ENCODE results near the gene CPSF3.
"Not testable (repeated sequence)": the region's sequence is repeated elsewhere in the genome, so short reads cannot be mapped to it uniquely, and the experiment has no call there.

CPSF3 gene

DNA sequence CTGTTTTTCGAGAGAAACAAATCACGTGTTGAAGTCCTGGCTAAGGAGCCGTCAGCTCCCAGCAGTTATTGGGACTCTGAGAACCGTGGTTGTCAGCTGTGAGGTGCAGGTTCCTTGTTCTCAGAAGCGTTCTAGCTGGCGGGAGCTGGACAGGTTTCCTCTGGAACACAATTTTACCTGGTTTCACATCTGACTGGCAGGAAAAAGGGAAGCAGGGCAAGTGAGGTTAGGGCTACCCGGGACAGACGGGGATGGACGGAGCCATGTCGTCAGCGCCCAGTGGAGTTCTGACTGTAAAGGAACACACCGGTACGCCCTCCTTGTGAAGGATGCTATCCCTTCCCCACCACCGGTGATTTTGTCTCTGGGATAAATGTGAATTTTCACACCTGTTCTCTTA, 26.3 kb upstream of the CPSF3 start:
- no peak for DNase-seq

DNA sequence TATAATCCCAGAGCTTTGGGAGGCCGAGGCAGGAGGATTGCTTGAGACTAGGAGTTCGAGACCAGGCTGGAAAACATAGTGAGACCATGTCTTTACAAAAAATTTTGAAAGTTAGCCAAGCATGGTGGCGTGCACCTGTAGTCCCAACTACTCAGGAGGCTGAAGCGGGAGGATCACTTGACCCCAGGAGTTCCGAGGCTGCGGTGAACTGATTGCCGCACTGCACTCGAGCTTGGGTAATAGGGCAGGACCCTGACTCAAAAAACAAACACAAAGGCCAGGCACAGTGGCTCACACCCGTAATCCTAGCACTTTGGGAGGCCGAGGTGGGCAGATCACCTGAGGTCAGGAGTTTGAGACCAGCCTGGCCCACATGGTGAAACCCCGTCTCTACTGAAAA, 25.2 kb upstream of the CPSF3 start:
- DNase-seq: not testable (repeated sequence)

DNA sequence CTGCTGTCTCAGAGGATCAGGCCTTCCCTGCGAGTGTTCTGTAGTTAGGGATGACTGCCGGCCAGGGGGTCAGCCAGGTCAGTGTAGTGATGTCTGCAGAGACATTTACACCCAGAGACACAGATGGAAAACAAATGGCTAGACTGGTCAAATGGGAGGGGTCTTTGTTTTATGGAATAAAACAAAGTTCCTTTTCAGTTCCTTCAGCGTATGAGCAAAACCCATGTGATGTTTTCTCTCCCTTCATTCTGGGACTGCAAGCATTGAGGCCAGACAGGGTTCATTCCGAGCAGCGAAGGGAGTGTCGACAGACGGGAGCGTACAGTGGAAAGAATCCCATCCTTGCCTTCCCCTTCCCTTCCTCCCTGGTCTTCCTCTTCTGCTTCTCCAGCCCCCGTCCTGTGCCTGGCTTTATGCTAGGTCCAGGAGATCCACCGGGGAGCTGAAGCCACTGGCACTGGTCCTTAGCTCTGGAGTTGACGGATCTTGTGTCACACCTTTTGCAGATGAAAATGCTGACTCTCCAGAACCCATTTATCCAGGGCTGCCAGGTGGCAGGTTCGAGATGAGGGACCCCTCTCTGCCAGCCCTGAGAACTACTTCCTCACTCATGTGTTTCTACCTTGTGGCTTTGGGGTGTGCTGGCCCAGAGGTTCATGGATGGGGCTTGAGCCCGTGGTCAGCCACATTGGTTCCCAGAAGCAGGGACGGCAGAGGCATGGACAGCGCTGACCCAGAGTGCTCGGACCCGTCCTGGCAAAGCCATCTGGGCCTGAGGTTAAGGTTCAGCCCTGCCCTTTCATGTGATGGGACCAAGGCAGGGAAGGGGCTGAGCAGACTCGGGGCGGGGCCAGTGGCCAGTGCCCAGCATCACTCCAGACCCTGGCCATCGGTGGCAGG, 24.3 kb upstream of the CPSF3 start:
- DNase-seq: no peak

DNA sequence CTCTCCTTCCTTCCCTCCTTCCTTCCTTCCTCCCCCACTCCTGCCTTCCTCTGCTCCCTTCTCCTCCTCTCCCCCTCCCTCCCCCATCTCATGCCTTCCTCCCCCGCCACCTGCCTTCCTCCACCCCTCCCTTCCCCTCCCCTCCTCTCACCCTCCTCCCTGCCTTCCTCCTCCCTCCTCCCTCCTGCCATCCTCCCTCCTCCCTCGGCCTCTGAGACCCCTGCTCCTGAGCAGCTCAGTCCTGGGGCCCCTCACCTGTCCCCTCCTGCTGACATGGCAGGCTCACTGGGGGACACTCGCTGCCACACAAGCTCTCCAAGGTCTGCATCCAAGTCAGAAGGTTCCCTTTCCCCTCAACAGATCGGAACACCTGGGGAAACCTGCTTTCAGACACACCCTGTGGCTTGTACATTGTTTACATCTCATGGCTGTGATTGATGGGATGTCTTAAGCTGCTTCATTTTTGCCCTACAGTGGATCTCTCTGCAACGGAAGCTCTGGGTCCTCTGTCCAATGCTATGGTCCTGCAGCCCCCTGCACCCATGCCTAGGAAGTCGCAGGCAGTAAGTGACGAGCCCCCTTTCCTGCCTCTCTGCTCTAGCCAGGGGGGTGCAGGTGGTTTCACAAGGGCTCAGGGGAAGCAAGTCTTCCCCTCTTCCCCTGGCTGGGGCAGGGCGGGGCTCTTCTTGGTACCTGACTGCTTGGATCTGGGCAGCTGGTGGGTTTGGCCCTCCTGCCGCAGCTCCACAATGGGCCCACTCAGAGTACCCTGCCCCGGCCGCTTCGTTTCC, 23.0 kb upstream of the CPSF3 start:
- no peak for DNase-seq

DNA sequence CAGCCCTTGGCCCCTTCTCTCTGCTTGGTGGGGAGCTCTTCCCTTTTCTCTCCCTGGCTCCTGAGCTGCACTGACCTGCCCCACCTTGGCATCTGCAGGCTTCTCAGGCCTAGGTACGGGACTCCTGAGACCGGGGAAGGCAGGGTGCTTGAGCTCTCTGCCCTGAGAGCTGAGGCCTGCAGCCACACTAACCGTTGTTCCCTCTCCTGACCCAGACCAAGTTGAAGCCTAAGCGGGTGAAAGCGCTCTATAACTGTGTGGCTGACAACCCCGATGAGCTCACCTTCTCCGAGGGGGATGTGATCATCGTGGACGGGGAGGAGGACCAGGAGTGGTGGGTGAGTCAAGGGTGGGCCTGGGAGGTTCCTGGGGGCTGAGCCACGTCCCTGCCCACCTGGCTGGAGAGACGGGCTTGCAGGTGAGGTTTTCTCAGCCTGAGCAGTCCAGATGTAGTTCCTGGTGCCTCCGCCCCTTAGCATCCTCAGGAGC, 22.4 kb upstream of the CPSF3 start:
- DNase-seq: no peak

DNA sequence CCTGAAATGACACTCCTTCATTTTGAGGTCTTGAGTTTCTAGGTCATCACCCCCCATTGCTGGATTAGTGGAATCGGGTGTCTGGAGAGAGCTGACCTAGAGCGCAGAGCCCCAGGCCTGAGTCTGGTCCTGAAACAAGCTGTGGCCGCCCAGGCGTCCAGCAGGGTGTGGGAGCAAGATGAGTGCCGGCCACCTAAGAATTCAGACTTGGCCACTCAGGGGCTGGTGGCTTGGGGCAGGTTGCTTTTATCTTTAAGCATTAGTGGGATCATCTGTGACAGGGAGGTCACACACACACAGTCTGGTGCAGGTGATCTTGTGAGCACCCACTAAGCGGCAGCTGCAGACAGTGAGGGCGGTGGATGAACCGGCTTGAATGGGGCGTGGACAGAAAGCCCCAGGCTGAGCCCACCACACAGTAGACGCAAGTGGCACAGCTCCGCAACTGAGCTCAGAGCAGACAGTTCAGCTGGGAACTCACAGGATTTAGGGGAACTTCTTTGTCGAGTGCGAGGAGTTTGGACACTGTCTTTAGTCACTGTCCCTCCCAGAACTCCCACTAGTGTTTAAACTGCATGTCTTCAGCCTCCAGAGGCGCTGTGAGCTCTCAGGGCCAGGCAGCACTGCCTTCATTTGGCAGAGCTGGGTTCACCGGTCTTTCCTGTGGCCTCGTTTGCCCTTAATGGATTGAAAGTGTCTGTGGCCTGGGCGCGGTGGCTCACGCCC, 21.6 kb upstream of the CPSF3 start:
- DNase-seq: peak; percentile 9

DNA sequence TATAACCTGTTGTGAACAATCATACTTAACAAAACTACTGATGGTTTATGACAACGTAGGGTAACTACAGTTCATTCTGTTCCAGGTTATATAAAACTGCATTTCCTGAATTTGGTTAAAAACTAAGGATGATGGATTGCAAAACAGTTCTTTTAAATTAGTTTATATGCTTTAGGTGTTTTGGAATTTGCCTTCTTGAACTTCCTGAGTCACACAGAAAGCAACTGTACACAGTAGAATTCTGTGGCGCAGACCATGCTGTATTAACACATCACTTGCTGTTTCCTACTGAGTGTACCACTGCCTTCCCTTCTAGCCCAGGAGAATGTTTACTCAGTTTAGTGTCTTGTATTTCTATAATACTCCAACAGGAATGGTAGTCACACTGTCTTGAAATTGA, 19.5 kb upstream of the CPSF3 start:
- no peak for DNase-seq

DNA sequence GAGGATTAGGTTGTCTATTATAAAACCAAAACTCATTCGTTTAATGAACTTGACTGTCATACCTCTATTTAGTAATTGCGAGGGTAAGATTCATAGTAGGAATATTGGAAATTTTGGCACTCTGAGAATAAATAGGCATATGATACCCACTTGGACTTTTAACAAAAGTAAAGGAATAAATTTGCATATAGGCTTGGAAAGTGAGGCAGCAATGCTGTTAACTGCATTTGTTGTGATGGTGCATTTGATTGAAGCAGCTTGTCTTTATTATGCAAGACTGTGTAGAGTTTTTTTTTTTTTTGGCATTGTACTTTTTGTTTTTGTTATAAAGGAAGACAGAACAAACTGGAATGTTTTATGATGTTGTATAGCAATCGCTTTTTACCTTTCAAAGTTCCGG, 19.0 kb upstream of the CPSF3 start:
- no peak for DNase-seq

DNA sequence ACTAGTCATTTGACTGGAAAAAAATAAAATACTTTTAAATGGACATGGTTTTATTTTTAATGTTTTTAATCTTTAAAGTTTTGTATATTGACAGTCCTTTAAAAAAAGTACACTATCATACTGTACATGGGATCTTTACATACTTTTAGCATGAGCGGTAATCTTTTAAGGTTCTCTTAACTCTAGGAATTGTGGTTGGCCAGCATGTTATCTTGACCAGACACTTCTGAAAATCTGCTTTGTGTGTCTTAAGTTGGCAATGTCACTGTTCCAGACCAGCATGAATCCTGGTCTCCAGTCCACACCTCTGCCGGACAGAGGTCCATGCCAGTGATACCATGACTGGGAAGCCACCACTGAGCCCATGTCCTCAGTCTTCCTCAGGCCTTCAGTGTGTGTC, 17.8 kb upstream of the CPSF3 start:
- no peak for DNase-seq

DNA sequence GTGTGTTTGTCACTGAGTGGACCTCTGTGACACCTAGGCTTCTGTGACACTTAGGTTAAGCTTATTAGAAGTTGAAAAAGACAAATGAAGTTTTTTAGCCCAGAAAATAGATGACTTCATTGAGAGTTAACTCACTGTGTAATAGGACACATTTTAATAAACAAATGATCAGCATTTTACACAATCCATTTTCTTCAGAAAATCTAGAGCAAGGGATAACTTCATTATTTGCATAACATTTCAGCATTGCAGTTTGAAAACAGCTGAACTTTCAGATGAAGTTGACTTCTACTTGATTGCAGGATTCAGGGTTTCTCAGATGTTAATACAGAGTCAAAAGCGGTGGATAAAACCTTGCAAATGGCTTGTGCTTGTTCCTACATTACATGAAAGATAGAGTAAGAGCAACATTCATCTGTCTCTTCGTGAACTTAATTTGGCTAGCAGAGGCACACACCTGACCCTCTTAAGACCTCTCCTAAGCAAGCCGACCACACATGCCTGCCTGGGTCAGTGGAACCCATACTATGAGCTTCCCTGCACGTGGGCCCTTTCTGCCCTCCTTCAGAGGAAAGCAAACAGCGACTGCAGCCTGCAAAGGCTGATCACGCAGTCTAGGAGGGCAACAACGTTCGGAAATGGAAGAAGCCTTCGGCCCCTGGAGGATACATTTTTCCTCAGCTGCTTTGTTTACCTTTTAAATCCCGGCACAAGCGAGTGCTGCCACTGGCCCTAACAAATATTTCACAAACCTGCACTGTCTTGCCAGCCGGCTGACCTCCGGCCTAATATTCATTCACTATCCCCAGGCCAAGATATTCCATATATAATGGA, 16.7 kb upstream of the CPSF3 start:
- no peak for DNase-seq

DNA sequence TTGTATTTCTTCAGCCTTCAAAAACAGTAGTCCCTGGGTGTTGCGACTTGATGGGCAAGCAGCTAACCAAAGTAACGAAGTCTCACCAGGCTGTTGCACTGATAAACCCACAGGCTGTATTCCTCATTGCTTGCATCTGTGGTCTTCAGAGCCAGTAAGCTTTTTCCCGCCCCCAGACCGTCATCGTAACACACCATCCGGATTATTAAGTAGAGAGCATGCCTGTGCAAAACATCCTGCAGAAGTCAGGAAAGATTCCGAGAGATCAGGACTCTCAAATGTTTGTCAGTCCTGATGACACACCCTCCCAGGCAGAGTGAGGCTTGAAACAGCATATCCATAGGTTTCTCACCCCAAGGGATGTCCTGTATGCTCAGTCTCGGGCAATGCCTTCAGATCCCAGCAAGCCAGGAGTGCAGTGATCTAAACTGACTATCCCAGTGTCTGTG, 16.1 kb upstream of the CPSF3 start:
- DNase-seq: no peak

DNA sequence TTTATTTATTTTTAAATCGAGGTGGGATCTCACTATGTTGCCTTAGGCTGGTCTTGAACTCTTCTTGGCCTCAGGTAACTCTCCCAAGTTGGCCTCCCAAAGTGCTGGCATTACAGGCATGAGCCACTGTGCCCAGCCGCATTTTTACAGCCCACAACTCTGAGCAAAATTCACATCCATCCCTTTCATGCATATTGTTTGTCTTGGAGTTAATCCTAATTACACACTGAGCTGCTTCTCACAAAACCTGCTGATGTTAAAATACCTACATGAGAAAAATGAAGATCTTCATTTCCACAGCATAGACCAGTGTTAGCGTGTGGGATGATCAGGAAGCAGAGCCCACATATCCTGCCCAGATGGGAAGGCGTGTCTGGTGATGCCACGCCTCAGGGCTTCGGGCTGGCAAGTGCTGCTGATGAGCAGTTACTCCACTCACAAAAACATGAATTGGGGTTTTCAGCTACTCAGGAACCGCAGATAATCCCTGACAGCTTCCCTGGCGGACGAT, 14.8 kb upstream of the CPSF3 start:
- DNase-seq: no peak

DNA sequence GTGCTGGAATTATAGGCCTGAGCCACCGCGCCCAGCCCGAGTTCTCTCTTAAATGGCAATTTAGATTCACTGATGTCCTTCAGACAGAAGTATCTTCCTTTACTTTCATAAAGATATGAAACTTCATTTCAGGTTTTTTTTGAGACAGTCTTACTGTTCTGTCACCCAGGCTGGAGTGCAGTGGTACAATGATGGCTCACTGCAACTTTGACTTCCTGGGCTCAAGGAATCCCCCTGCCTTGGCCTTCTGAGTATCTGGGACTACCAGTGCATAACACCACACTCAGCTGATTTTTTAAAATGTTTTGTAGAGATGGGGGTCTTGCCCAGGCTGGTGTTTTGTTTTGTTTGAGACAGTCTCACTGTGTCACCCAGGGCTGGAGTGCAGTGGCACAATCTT, 13.3 kb upstream of the CPSF3 start:
- DNase-seq: no peak

DNA sequence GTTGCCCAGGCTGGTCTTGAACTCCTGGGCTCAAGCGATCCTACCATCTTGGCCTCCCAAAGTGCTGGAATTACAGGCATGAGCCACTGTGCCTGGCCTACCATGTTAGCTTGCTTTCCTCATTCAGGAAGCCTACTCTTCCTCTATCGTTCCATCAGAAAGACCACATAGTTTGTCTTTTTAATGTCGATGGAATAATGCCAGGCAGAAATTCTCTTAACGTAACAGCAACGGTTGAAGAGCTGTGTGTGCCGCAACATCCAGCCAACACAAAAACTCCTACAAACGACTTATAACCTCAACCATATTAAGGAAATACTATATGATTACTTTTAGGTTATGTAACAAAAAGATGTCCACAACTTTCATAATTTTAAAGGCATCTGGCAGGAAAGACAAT, 10.7 kb upstream of the CPSF3 start:
- DNase-seq: no peak

DNA sequence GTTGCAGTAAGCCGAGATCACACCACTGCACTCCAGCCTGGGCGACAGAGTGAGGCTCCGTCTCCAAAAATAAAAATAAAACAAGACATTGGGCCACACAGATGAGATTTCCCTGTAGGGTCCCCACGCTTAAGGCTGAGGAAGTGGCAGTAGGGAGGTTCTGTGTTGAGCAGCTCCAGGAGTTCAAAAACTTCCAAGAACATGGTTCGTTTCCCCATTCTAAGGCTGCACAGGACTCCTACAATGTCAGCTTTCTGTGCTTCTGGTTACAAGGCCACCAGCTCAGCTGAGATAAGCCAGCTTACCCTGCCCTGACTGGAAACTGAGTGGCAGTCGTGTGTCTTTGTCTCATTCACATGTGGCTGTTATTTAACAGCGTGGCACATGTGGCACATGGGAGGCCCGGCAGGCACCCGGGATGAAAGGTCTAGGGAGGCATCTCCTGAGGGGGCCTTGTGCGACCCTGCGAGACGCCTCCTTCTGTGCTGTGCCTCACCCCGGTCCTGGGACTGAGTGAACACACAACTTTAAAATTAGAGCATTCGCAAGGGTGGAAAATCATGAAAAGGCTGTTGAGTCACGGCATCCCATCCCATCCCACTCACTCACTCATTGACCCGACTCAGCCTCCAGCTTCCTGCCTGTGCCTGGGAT, 7.8 kb upstream of the CPSF3 start:
- no peak for DNase-seq

DNA sequence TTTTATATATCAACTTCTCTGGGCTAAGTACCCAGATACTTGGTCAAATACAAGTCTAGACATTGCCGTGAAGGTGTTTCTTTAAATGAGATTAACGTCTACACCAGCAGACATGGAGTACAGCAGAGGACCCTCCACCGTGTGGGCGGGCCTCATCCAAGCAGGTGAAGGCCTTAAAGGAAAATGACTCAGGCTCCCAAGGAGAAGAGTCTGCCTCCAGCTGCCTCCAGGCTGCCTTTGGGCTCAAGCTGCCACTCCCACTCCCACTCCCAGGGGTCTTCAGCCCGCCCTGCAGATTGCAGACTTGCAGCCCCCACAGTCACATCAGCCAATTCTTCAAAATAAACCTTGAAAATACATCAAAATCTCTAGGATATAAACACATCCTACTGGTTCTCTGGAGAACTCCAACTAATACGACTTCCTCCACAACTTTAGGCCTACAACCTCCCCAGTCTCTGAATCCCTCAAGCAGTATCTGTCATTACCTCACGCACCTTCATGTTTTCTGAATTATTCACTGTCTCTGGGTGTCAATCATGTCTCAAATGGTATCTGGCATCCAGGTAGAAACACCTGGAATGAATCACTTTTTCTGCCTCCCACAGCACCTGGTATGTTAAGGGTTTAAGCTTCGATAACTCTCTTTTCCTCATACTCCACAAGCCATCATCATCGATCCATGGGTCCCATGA, 7.0 kb upstream of the CPSF3 start:
- DNase-seq: no peak

DNA sequence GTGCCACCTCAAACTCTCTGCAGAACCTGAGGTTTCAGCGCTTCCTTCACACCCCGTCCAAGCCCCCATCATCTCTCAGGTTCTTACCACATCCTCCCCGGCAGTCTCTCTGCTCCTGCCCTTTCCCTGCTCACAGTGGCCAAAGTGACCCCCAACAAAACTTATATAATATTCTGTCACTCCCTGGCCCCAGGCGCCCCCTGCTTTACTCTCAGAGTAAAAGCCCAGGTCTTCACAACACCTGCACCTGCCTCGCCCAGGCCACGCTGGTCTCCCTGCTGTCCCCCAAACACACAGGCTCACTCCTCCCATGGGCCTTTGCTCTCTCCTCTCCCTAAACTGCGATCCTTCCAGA, 6.5 kb upstream of the CPSF3 start:
- no peak for DNase-seq

DNA sequence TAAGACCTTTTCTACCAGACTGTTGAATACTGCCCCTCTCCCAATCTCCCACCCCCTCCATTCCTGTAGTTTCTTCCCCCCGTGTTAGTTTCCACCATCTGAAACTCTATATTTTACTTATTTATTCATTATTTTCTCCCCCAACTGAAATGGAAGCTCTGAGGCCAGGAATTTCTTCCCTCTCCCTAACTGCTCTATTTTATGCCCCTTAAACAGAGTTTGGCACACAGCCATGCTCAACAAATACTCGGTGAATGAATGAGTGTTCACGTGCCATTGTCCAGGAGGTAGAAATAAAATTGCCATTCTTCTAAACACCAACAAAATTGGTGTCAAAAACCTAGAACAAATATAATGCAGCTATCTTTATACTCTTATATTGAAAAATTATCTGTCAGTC, 5.7 kb upstream of the CPSF3 start:
- DNase-seq: no peak

DNA sequence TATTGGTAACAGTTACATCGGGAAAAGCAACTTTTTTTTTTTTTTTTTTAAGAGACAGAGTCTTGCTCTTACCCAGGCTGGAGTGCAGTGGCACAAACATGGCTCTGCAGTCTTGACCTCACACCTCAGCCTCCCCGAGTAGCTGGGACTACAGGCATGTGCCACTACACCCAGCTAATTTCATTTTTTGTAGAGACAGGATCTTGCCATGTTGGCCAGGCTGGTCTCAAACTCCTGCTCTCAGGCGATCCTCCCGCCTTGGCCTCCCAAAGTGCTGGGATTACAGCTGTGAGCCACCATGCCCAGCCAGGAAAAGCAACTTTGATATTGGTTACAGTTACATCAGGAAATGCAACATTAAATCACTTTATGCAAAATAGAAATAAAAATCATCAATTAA, 4.7 kb upstream of the CPSF3 start:
- DNase-seq: no peak

DNA sequence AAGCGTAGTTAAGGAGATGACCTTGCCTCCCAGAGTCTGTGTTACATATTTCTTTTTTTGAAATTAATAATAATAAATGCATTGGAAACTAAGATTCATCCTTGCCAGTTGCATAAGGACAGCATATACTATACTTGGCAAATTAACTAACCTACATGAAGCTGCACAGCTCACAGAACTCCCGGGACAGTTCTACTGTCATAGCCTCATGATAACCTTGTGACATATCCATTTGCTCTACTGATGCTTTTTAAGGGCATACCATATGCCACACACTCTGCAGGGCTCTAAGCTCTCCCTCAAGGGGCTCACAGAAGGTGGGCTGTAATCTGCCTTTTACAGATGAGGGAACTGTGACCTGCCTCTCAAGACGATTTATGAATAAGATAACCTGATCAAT, 3.9 kb upstream of the CPSF3 start:
- no peak for DNase-seq

DNA sequence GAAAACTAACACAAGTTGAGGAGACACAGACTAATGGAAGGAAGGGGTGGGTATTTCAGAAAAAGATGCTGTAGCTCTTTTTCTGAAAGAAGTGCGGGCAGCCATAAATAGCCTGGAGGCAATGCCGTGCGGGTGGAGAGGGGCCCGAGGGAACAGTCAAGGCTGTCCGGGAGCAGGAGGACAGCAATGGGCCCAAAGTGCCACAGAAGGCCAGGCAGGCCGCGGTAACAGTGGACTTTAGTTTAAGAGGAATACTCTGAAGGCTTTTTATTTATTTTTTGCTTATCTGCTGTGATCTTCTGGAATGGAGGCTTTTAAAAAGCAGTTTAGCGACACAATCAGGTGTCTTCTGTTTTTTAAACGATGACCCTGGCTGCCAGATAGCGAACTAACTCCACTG, 3.0 kb upstream of the CPSF3 start:
- DNase-seq: no peak
